Measurements from ENCODE around the gene MAP2K5.
A peak's percentile ranks its signal among the peaks of the same experiment; 100 is the strongest.

MAP2K5 gene

DNA sequence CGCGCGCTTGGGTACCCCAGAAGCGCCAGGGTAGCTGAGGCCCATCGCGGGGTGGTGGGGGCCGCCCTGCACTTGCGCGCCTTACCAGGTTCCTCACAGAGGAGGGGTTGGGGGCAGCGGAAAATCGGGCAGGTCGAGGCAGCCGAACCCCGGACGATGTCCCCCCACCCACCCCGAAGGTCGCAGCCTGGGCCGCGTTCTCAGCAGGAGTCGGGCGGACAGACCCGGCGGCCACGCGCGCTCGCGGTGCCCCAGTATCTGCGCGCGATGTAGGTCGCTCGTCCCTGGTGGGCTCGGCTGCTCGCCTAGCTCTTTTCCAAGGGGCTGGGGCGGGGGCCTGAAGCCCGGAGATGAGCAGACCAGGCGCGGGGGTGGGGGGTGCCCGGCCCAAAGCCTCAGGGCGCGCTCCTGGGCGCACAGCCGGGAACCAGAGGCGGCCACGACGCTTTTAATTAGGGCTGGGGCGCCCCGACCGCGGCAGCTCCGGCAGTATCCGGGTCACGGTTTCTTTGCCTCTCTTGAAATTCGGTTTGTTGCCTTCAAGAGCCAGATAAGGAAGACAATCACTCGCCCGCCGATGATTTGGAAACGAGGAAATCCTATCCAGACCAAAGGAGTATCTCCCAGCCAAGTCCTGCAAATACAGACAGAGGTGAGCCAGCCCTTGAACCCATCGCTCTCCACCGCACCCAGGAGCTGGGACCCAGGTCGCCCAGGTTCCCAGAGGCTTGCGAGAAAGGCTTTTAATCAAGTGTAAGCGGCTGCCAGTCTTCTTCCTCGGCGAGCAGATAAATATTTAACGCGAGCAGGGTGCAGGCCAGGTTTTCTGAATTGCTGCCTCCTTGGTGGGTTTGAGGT is 287.4 kb downstream of the MAP2K5 start:
- H3K4me3 ChIP-seq (ENCODE audit: low read length): no peak overlapping the region
- no peak for TF ChIP-seq ZNF274 (IDR thresholded peaks at IDR 0.05; ENCODE audit: low read depth, low read length)

GRCh38 chr15:67831363-67831762 is 288.9 kb downstream of the MAP2K5 start:
- H3K4me3 ChIP-seq (ENCODE audit: low read length): no peak overlapping the region
- TF ChIP-seq ZNF274 (IDR thresholded peaks at IDR 0.05; ENCODE audit: low read depth, low read length): no peak

DNA sequence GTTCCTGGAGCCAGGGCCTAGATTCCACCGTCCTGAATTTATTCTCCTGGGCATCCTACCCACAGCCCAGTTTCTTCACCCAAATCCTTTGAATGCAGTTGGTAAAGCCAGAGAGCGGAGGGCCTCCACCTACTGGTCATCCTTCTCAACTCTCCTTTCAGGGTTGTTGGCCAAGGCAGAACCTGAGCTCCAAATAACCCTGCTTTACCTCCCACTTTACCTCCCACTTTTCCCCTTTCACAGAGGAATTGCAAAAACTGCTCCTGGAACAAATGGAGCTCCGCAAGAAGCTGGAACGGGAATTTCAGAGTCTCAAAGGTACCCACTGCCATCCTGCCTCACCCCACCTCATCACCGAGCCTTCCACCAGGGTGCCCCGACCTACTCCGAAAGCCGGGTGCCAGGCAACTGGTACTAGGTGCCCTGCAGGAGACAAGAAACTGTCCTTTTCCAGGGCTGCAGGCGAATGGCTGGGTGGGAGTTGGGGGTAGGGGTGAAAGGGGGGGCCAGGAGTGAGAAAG is 289.6 kb downstream of the MAP2K5 start:
- H3K4me3 ChIP-seq (ENCODE audit: low read length): no peak overlapping the region
- TF ChIP-seq ZNF274 (IDR thresholded peaks at IDR 0.05; ENCODE audit: low read depth, low read length): no peak

- H3K4me3 ChIP-seq (ENCODE audit: low read length): no peak overlapping the region; the same call in 1 of the 2 replicates
- no peak for TF ChIP-seq ZNF274 (IDR thresholded peaks at IDR 0.05; ENCODE audit: low read depth, low read length)
Measured at GRCh38 chr15:67832897-67833709, 290.6 kb downstream of the MAP2K5 start.

DNA sequence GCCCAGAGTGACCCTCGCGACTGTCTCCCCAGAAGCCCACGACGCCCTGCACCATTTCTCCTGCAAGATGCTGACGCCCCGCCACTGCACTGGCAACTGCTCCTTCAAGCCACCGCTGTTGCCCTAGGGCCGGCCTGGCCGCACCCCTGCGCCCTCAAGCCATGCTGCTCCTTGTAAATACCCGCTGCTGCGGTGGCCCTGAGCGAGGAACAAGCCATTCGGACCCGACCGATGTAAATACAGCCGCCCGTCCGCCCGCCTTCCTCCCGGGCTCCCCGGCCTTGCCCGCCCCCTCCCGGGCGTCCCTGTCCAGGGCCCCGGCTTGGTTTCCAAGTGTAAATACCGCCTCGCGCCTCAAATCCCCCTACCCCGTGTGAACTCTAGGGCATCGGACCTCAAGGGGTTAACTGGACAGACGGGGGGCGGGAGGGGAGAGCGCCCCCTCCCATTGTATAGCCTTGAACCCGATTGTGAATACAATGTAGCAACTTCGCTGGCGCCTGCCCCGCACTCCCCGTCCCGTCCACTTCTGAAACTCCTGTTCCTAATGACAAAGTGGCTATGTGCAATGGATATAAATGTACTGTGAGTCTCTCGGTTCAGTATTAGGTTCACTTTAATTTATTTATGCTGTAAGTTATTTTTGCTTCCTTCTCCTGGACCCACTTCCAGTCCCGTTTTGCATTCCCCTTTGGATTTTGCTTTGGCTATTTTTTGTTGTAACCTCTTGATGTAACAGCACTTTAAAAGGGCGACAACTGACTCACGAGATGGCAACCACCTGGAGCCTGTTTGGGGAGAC is 291.4 kb downstream of the MAP2K5 start:
- H3K4me3 ChIP-seq (ENCODE audit: low read length): peak overlapping the region; percentile 13; the same call in 1 of the 2 replicates

DNA sequence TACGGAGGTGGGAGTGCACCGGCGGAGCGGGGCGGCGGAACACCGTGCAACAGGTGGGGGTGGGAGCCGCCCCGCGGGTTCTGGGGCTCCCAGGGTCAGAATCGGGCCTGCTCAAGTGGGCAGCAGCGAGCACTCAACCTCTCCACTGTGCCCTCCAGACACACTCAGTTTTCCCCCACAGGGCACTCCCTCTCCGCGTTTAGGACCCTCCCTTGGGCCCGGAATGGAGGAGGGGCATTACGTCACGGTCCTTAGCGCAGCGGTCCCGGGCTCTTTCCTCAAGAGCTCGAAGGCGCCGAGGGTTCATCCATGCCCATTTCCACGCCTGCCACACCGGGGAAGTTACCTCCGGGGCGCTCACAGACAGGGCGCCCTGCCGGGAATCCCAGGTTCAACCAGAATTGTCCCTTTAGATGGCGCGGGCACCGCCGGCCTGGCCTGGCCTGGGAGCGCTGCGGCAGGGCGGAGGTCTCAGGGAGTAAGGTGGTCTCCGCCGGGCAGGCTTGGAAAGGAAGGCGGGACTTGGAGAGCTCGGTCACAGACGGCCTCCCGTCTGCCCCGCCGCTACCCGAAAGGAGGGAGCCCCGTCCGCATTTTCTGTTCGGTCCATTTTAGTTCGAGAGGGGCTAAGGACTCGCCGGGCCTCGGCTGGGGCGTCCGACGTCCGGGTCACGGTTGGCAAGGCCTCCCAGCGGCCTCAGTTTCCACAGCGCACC is 292.2 kb downstream of the MAP2K5 start:
- TF ChIP-seq ZNF274 (IDR thresholded peaks at IDR 0.05; ENCODE audit: low read depth, low read length): no peak
- peak overlapping the region; percentile 32; the same call in 1 of the 2 replicates for H3K4me3 ChIP-seq (ENCODE audit: low read length)

More for the DNA sequence above, 291.4 kb downstream of the MAP2K5 start:
- TF ChIP-seq ZNF274 (IDR thresholded peaks at IDR 0.05; ENCODE audit: low read depth, low read length): no peak

DNA sequence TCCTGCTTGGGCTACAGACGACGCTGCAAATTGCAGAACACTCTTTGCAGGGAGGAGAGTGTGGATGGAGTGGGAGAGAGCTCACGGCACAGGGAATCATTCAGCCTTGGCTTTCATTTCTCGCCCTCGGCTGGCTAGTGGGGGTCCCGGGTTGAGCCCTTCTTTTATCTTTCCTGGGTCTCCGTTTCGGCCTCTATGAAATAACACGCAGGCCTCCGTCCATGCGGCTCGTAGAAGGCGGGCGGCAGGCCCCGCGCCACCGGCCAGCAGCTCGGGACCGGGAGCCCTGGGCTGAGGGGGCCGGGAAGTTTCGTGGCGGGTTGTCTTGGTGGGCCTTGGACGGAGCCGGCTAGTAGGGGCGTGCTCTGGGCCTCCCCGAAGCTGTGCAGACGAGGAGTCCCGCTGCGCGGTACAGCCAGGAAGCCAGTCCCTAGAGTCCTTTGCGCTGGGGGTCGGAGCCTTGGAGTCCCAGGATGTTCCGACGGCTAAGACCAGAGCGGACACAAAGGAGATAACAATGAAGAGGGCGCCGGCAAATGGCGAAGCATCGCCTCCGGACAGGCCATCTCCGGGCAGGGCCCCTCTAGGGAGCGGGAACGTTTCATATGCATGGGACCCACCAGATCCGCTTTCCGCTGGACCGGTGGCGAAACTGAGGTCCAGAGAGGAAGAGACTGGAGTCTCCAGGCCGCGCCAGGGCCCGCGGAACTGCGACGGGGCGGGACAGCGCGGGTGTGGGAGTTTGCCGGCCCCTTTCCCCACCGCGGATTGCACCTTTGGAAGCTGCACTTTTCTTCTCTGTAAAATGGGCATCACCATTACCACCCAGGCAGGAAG is 293.0 kb downstream of the MAP2K5 start:
- TF ChIP-seq ZNF274 (IDR thresholded peaks at IDR 0.05; ENCODE audit: low read depth, low read length): no peak
- H3K4me3 ChIP-seq (ENCODE audit: low read length): peak overlapping the region; percentile 32; the same call in 1 of the 2 replicates

- peak overlapping the region; percentile 5; the same call in 1 of the 2 replicates for H3K4me3 ChIP-seq (ENCODE audit: low read length)
- no peak for TF ChIP-seq ZNF274 (IDR thresholded peaks at IDR 0.05; ENCODE audit: low read depth, low read length)
Measured at GRCh38 chr15:67836134-67836455, 293.6 kb downstream of the MAP2K5 start.

DNA sequence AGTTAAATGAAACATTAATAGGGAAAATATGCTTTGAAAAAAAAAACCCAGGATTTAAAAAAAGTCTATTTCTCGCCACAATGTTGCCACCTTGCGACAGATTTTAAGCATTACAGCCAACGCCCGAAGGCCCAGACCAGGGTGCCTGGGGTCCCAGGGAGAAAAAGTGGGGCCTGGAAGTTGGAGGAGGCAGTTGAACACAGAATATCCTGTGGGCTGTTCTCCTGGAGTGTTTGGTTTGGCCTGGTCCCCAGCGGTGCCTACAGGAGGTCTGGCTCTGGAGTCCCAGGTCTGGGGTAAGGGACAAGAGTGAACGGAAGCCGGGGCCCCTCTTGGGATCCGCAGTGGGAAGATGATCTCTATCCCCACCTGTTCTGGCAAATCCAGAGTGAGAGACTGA is 294.0 kb downstream of the MAP2K5 start:
- TF ChIP-seq ZNF274 (IDR thresholded peaks at IDR 0.05; ENCODE audit: low read depth, low read length): no peak
- H3K4me3 ChIP-seq (ENCODE audit: low read length): no peak overlapping the region

- H3K4me3 ChIP-seq (ENCODE audit: low read length): no peak overlapping the region
Measured at GRCh38 chr15:67836955-67837354, 294.5 kb downstream of the MAP2K5 start.

DNA sequence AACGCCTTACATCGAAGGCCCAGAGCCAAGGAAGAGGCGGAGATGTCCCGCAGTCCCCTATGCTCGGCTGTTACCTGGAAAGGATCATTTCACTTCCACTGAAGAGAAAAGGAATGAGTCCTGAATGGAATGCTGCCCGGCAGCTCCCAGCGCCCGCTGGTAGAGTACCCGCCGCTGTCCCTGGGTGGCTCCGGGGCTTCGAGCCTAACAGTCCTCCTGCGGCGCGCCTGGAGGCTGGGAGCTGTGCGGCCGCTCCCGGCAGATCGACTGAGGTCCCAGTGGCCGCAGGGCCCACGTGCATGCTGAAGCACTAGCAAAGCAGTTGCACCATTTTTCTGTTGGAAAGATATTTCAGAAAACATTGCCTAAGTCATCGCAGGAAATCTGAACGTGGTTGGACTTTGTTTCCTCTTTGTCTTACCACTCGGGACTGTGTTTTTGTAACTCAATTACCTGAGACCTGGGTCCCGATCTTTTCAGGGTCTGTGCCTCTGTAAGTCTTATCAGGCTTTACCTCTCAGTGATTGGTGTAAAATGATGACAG is 296.4 kb downstream of the MAP2K5 start:
- TF ChIP-seq ZNF274 (IDR thresholded peaks at IDR 0.05; ENCODE audit: low read depth, low read length): no peak
- no peak overlapping the region; the same call in 1 of the 2 replicates for H3K4me3 ChIP-seq (ENCODE audit: low read length)

More at GRCh38 chr15:67836955-67837354, 294.5 kb downstream of the MAP2K5 start:
- TF ChIP-seq ZNF274 (IDR thresholded peaks at IDR 0.05; ENCODE audit: low read depth, low read length): no peak

DNA sequence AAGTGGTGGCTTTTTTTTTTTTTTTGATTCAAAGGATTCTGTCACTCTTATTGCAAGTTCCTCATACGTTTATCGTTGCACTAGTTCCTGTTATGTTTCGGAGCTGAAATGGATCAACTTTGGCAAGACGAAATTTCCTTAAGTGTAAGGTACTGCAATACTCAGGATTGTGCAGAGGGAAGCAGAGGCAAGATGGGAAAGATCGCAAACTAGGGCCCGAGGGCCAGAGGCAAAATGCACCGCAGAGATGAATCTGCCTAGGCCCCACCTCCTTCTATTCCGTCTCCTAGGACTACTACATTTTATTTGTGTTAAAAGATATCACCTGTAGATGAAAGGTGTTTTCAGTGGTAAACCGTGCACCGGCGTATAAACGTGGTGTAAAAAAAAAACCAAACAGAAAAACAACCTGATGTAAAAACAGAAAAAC is 297.0 kb downstream of the MAP2K5 start:
- H3K4me3 ChIP-seq (ENCODE audit: low read length): peak overlapping the region; percentile 75
- TF ChIP-seq ZNF274 (IDR thresholded peaks at IDR 0.05; ENCODE audit: low read depth, low read length): no peak
